Measurements from ENCODE around the gene FJX1.

FJX1 gene

GRCh38 chr11:35623621-35624168 lies 5.4 kb downstream of the FJX1 start:
- H3K27ac ChIP-seq = no peak overlapping the region
- TF ChIP-seq, protein P1, sequence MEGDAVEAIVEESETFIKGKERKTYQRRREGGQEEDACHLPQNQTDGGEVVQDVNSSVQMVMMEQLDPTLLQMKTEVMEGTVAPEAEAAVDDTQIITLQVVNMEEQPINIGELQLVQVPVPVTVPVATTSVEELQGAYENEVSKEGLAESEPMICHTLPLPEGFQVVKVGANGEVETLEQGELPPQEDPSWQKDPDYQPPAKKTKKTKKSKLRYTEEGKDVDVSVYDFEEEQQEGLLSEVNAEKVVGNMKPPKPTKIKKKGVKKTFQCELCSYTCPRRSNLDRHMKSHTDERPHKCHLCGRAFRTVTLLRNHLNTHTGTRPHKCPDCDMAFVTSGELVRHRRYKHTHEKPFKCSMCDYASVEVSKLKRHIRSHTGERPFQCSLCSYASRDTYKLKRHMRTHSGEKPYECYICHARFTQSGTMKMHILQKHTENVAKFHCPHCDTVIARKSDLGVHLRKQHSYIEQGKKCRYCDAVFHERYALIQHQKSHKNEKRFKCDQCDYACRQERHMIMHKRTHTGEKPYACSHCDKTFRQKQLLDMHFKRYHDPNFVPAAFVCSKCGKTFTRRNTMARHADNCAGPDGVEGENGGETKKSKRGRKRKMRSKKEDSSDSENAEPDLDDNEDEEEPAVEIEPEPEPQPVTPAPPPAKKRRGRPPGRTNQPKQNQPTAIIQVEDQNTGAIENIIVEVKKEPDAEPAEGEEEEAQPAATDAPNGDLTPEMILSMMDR (conservative IDR thresholded peaks at IDR 0.05) = no peak

DNA sequence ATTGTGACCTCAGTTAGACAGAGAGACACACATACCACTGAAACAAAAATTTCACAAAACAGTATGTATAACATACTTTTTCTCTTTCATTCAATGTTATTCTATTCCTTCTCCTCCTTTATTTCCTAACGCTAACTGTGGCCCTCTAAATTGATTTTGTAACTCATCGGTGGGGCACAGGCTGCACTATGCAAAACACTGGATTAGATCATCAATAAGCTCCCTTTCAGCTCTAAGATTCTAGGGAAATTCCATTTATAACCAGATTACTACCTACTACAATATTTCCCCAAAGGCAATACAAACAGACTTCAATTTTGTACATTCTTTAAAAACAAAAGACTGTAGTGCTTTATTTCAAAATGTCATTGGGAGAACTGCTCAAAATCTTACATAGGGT lies 6.1 kb downstream of the FJX1 start:
- H3K27ac ChIP-seq = no peak overlapping the region
- TF ChIP-seq, protein P1 (conservative IDR thresholded peaks at IDR 0.05) = no peak

DNA sequence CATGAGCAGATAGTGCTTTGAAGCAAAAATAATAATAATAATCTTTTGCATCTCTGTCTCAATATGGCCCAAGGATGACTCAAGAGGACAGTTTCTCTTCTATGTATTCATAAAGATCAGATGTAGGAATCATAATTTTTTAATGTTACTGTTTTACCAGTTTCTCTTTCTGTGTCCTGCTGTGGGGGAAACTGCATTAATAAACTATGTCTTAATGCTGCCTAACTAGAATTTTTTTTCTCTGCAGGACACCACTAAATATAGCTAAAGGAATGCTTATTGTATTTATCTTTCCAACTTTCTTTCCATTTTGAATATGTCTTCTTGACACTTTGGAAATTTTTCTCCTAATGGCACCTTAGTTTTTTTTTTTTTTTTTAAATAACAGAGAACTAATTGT lies 6.5 kb downstream of the FJX1 start:
- TF ChIP-seq, protein P1 (conservative IDR thresholded peaks at IDR 0.05) = no peak
- no peak overlapping the region for H3K27ac ChIP-seq

DNA sequence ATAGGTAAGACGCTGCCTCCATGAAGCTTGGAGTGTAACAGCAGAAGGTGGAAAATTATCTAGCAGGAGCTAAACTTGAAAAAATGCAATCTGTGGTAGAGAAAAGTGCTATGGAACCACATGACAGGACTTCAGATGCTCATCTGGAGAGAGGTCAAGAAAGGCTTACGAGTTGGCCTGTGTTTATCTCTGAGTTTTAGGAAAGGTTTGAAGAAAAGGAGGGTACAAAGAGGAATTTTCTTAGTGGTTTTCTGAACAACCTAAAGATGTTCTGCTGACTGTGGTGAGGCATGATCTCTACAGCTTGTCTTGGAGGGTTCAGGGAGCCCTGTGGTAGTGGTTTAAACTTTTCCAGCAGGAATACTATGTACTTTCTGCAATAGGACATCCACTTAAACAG lies 8.2 kb downstream of the FJX1 start:
- no peak overlapping the region for H3K27ac ChIP-seq
- TF ChIP-seq, protein P1 (conservative IDR thresholded peaks at IDR 0.05) = no peak

GRCh38 chr11:35629511-35629910 lies 11.3 kb downstream of the FJX1 start:
- H3K27ac ChIP-seq = no peak overlapping the region
- TF ChIP-seq, protein P1 (conservative IDR thresholded peaks at IDR 0.05) = no peak

GRCh38 chr11:35629914-35630313 lies 11.7 kb downstream of the FJX1 start:
- TF ChIP-seq, protein P1 (conservative IDR thresholded peaks at IDR 0.05) = no peak
- H3K27ac ChIP-seq = no peak overlapping the region

GRCh38 chr11:35631891-35632290 lies 13.6 kb downstream of the FJX1 start:
- TF ChIP-seq, protein P1 (conservative IDR thresholded peaks at IDR 0.05) = no peak
- no peak overlapping the region for H3K27ac ChIP-seq
